DOHH2 (cell line): ENCODE results near the gene ZKSCAN2.

Experiments
- CTCF ChIP-seq: fragments of 200-600 bp; sonication (generic); IDR thresholded peaks from one replicate; pipeline ENCODE4 v1.5.1; 2014; ENCODE audit warnings: antibody characterized with exemption, mild to moderate bottlenecking, low read depth, low read length; ENCODE audit not compliant: poor library complexity, severe bottlenecking
- EZH2phosphoT487 ChIP-seq: fragments of 200-600 bp; sonication (generic); IDR thresholded peaks from 2 replicates; pipeline ENCODE4 v1.6.1; 2017; ENCODE audit warnings: borderline replicate concordance, mild to moderate bottlenecking, antibody characterized with exemption, low read length, moderate library complexity, mixed read lengths

- TF ChIP-seq CTCF: no peak
- no peak for TF ChIP-seq EZH2phosphoT487
These were observed 38.4 kb downstream of the ZKSCAN2 start for GRCh38 chr16:25219070-25219737.
